Smooth muscle cell (in vitro differentiated cells): ENCODE results near the gene CACNA1F. TPM values are rescaled to one million over a fixed set of nuclear protein-coding genes. Genes with fewer than 3 reads are reported as not detected.

Experiments
- DNase-seq: peaks from one replicate; lab custom pipeline; 2025; ENCODE audit not compliant: unreplicated experiment; lab: John Stamatoyannopoulos, UW
- H2AFZ ChIP-seq: fragments of 200-600 bp; sonication (generic); 2 replicates; pipeline ENCODE4 v1.6.0; 2016; ENCODE audit warnings: antibody characterized with exemption, low read depth, mild to moderate bottlenecking
- H3F3A ChIP-seq: fragments of 200-600 bp; sonication (generic); 2 replicates; pipeline ENCODE4 v1.6.0; 2017; ENCODE audit warnings: antibody characterized with exemption, low read depth
- H3K27ac ChIP-seq: fragments of 200-600 bp; sonication (generic); 2 replicates; pipeline ENCODE4 v1.5.1; 2016; ENCODE audit warnings: low read depth, mild to moderate bottlenecking
- H3K27me3 ChIP-seq: fragments of 200-600 bp; sonication (generic); 2 replicates; pipeline ENCODE4 v1.6.1; 2016; ENCODE audit warnings: low read depth, mild to moderate bottlenecking
- H3K36me3 ChIP-seq: fragments of 200-600 bp; sonication (generic); 2 replicates; pipeline ENCODE4 v1.5.1; 2016; ENCODE audit warnings: low read depth
- H3K4me1 ChIP-seq: fragments of 200-600 bp; sonication (generic); 2 replicates; pipeline ENCODE4 v1.5.1; 2016; ENCODE audit warnings: low read depth
- H3K4me2 ChIP-seq: fragments of 200-600 bp; sonication (generic); 2 replicates; pipeline ENCODE4 v1.6.0; 2016; ENCODE audit warnings: mild to moderate bottlenecking
- H3K4me3 ChIP-seq: fragments of 200-600 bp; sonication (generic); 2 replicates; pipeline ENCODE4 v1.5.1; 2016; ENCODE audit warnings: mild to moderate bottlenecking
- H3K79me2 ChIP-seq: fragments of 200-600 bp; sonication (generic); 2 replicates; pipeline ENCODE4 v1.6.0; 2016; ENCODE audit warnings: low read depth, mild to moderate bottlenecking
- H3K9ac ChIP-seq: fragments of 200-600 bp; sonication (generic); 2 replicates; pipeline ENCODE4 v1.6.0; 2016; ENCODE audit warnings: low read depth
- H3K9me3 ChIP-seq: fragments of 200-600 bp; sonication (generic); replicated peaks from 2 replicates; pipeline ENCODE4 v1.5.1; 2016; ENCODE audit warnings: low read depth
- H4K20me1 ChIP-seq: fragments of 200-600 bp; sonication (generic); 2 replicates; pipeline ENCODE4 v1.6.0; 2016; ENCODE audit warnings: low read depth
- WGBS: methylation state at CpG from one replicate; pipeline ENCODE4 v1.1.7; 2016; ENCODE audit warnings: low lambda C conversion rate; 5-methylcytosine and 5-hydroxymethylcytosine counted together
- polyA plus RNA-seq: library from polyadenylated mRNA; unstranded; fragments of >200 nt; fragmentation: Nextera tagmentation; extraction: Ambion mirVana; gene quantifications from 2 replicates; pipeline ENCODE4 v1.2.1, GENCODE V29; 2016
- total RNA-seq: library from RNA; depleted of rRNA; stranded (reverse); fragments of >200 nt; gene quantifications from 2 replicates; pipeline ENCODE4 v1.2.3, GENCODE V29; 2014
- TF ChIP-seq, protein P1 (sequence below): fragments of 200-600 bp; sonication (generic); IDR thresholded peaks from 2 replicates; pipeline ENCODE4 v1.5.1; 2017; ENCODE audit warnings: borderline replicate concordance, mild to moderate bottlenecking, antibody characterized with exemption; ENCODE audit not compliant: insufficient read depth, poor library complexity, severe bottlenecking

CACNA1F gene
- total and polyA plus RNA-seq, 2 experiments from 2014 or later: 0.34 TPM; not detected in 1

GRCh38 chrX:49269010-49269766 is 36.0 kb upstream of the CACNA1F start:
- H3K4me2 ChIP-seq: peak overlapping the region; percentile 84
- DNase-seq: peak; percentile 84
- H3K9ac ChIP-seq: peak overlapping the region; percentile 98
- no peaks in the 10 kb centered on the region for H3K27me3 ChIP-seq
- peak overlapping the region; percentile 81 for H2AFZ ChIP-seq
- 49% methylated on average over 43 of the region's 45 CpGs for WGBS
- TF ChIP-seq, protein P1, sequence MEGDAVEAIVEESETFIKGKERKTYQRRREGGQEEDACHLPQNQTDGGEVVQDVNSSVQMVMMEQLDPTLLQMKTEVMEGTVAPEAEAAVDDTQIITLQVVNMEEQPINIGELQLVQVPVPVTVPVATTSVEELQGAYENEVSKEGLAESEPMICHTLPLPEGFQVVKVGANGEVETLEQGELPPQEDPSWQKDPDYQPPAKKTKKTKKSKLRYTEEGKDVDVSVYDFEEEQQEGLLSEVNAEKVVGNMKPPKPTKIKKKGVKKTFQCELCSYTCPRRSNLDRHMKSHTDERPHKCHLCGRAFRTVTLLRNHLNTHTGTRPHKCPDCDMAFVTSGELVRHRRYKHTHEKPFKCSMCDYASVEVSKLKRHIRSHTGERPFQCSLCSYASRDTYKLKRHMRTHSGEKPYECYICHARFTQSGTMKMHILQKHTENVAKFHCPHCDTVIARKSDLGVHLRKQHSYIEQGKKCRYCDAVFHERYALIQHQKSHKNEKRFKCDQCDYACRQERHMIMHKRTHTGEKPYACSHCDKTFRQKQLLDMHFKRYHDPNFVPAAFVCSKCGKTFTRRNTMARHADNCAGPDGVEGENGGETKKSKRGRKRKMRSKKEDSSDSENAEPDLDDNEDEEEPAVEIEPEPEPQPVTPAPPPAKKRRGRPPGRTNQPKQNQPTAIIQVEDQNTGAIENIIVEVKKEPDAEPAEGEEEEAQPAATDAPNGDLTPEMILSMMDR: no peak
- no peaks in the 10 kb centered on the region for H3K36me3 ChIP-seq
- peak overlapping the region; percentile 98 for H3K27ac ChIP-seq
- peaks cover 5% of the 10 kb centered on the region for H4K20me1 ChIP-seq
- H3K4me3 ChIP-seq: peak overlapping the region; percentile 60
- H3K79me2 ChIP-seq: peaks cover 19% of the 10 kb centered on the region
- peaks cover 3% of the 10 kb centered on the region for H3K4me1 ChIP-seq
- H3K9me3 ChIP-seq: no peaks in the 10 kb centered on the region
- no peaks in the 10 kb centered on the region for H3F3A ChIP-seq

DNA sequence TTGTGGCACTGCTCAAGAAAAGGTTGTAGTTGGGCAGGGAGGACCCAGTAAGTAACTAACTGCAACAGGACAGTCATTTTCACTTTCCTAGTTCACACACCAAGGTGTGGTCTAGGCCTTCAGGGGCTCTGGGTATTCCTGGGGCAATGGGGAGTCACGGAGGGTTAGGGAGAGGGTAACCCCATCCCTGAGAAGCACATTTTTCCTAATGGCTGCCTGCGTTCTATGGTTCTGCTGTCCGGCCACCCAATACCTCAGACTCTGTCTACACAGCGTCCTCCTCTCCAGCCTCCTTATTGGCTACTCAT is 35.5 kb upstream of the CACNA1F start:
- H3F3A ChIP-seq: no peaks in the 10 kb centered on the region
- peak overlapping the region; percentile 50 for H3K4me3 ChIP-seq
- H3K4me2 ChIP-seq: peak overlapping the region; percentile 84
- peak overlapping the region; percentile 60 for H3K27ac ChIP-seq
- H3K4me1 ChIP-seq: peaks cover 3% of the 10 kb centered on the region
- no peak for DNase-seq
- no peaks in the 10 kb centered on the region for H3K27me3 ChIP-seq
- TF ChIP-seq, protein P1: no peak
- H4K20me1 ChIP-seq: peaks cover 4% of the 10 kb centered on the region
- peaks cover 19% of the 10 kb centered on the region for H3K79me2 ChIP-seq
- peak overlapping the region; percentile 37 for H3K9ac ChIP-seq
- WGBS: 38% methylated on average over 3 of the region's 4 CpGs
- no peaks in the 10 kb centered on the region for H3K36me3 ChIP-seq
- H3K9me3 ChIP-seq: no peaks in the 10 kb centered on the region
- H2AFZ ChIP-seq: no peak overlapping the region

- no peak overlapping the region for H3K4me2 ChIP-seq
- peaks cover 3% of the 10 kb centered on the region for H3K4me1 ChIP-seq
- TF ChIP-seq, protein P1: no peak
- no peaks in the 10 kb centered on the region for H4K20me1 ChIP-seq
- H3K27me3 ChIP-seq: no peaks in the 10 kb centered on the region
- H3F3A ChIP-seq: no peaks in the 10 kb centered on the region
- H3K36me3 ChIP-seq: no peaks in the 10 kb centered on the region
- H3K79me2 ChIP-seq: peaks cover 15% of the 10 kb centered on the region
- H3K4me3 ChIP-seq: no peak overlapping the region
- no peak overlapping the region for H3K9ac ChIP-seq
- no peak for DNase-seq
- WGBS: 79% methylated on average over 10 of the region's 10 CpGs
- no peak overlapping the region for H3K27ac ChIP-seq
- no peak overlapping the region for H2AFZ ChIP-seq
- no peaks in the 10 kb centered on the region for H3K9me3 ChIP-seq
Observed at GRCh38 chrX:49266523-49267445, 33.6 kb upstream of the CACNA1F start.
